Activated CD4-positive, alpha-beta T cell treated with anti-CD3 and anti-CD28 coated beads, Interleukin-2, amount 50 U/mL, for 1 hour (primary cell): ENCODE results near the gene PLXNB3.
"Not testable (repeated sequence)": the region's sequence is repeated elsewhere in the genome, so short reads cannot be mapped to it uniquely, and the experiment has no call there.

ENCODE experiments used
- DNase-seq: peaks from one replicate; pipeline ENCODE4 v3.0.0-alpha.2; 2020

The PLXNB3 gene

GRCh38 chrX:153733651-153734240, 30.3 kb upstream of the PLXNB3 start:
- no peak for DNase-seq

DNA sequence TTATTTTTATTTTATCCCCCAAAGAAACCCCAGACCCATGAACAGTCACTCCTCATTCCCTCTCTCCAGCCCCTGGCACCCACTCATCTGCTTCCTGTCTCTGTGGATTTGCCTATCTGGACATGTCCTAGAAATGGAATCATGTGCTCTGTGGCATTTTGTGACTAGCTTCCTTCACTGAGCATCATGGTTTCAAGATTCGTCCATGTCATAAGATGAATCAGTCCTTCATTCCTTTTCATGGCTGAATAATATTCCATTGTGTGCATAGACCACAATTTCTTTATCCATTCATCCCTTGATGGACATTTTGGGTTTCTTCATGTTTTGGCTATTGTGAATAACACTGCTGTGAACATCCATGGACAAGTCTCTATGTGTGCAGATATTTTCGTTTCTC, 29.2 kb upstream of the PLXNB3 start:
- no peak for DNase-seq

DNA sequence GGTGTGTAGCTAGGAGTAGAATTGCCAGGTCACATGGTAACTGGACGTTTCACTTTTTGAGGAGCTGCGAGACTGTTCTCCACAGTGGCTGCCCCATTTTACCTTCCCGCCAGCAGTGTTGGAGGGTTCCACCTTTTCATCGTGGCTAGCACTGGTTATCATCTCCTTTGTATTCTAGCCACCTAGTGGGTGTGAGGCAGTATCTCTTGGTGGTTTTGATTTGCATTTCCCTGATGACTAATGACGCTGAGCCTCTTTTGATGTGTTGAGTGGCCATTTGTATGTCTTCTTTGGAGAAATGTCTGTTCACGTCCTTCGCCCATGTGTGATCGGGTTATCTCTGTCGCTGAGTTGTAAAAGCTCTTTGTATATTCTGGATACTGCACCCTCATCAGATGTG, 28.8 kb upstream of the PLXNB3 start:
- no peak for DNase-seq

DNA sequence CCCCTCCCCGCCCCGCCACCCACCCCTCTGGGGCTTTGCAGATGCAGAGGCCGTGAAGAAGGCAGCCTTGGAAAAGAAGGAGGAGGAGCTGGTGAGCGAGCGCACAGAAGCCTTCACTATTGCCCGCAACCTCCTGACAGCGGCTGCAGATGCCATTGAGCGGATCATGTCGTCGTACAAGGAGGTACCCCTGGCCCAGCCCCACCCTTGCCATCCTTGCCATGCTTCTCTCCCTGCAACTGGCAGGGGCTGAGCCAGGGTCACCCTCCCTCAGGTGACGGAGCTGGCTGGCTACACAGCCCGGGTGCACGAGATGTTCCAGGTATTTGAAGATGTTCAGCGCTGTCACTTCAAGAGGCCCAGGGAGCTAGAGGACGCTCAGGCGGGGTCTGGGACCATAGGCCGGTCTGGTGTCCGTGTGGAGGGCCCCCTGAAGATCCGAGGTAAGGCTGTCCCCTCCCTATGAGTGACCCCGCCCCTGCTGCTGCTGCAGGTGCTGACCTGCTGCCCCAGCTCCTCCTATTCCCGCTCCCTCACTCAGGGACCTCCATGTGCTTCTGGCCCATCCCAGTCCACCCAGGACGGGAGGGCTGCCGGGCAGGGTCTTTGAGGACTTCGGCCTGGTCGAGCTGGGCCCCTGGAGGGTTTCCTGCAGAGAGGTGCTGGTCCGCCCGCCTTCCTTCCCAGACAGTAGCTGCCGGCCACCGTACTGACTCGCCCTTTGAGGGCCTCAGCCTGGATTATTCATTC, 27.8 kb upstream of the PLXNB3 start:
- DNase-seq = no peak

- DNase-seq = no peak
These were observed 27.1 kb upstream of the PLXNB3 start for GRCh38 chrX:153736871-153737441.

DNA sequence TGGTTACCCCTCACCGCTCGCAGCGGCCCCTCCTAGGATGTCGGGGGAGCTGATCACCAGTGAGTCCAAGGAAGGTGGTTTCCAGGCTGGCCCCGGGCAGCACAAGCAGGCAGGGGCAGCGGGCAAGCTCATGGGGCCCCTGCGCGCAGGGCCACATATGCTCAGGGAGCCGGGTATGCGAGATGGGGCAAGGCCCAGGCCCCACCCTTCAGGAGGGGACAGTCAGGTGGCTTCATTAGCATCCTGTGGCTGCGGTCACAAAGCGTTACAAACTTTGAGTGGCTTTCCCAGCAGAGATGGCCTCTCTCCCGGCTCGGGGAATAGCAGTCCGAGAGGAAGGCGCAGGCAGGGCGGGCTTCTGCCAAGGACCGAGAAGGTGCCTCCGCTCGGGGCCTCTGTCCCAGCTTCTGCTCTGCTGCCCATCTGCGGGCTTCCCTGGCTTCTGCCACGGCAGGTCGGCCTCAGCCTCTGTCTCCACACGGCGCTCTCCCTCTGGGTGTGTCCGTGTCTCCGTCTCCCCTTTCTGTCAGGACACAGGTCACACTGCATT, 25.9 kb upstream of the PLXNB3 start:
- no peak for DNase-seq

DNA sequence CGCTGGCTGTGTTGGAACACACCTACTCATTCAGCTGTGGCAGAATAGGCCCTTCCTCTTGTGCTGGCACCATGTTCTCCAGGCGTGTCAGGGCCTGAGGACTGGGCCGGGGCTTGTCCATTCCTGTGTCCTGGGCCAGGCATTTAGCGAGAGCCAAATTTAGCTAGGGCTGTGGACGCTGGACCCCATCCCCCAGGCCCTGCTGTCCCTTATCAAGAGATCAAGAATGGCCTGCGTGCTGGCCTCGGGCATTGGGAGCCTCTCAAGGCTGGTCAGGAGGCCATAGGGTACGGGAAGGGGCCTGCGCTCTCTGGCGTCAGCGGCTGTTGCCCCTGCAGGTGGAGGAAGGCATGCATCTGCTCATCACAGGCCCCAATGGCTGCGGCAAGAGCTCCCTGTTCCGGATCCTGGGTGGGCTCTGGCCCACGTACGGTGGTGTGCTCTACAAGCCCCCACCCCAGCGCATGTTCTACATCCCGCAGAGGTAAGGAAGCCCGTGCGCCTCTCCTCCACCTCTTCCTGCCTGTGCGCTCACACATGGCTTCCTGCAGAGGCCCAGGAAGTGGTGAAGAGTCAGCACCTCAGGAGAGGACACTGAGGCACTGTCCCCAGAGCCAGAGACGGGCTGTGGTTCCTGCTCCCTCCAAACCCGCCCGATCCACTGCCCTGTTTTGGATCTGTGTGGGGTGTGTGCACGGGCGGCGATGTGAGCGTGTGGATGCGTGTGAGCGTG, 24.1 kb upstream of the PLXNB3 start:
- DNase-seq = no peak

DNA sequence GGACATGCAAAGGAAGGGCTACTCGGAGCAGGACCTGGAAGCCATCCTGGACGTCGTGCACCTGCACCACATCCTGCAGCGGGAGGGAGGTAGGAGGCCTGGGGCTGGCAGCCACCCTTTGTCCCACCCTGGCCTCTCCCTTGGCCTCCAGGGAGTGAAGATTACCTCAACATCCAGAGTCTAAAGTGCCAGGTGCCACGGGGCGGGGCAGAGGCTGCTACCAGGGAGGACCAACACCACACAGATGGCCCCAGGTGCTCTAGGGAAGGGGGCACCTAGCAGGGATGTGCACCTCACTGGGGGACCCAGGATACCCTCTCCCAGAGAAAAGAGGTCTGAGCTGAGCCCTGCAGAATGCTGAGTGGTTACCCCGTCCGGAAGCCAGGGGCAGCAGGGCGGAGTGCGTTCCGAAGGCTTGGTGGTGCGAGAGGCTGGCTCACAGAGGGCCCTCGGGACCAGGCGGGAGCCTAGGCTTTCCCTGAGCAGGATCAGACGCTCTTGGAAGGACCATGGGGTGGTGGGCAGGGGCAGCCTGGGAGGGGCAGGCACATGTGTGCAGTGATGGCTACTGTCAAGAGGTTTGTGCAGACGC, 23.3 kb upstream of the PLXNB3 start:
- DNase-seq = no peak

- DNase-seq = no peak
These were observed 22.6 kb upstream of the PLXNB3 start for GRCh38 chrX:153741446-153741845.

DNA sequence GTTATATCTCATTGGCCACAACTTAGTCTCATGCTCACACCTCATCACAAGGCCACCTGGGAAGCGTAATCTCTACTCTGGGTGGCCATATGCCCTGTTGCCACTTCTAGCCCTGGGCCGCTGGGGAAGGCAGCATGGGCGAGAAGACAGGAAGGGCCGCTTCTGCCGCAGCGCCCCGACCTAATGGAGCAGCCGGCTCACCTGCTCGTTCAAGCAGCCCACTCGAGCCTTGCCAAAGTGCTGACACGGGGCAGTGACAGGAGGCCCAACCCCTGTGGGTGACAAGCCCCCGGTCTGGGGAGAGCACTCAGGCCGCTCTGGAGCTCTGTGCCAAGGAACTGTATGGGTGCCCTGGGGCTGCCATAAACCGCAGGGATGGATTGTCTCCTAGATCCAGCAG, 21.9 kb upstream of the PLXNB3 start:
- not testable (repeated sequence) for DNase-seq

- DNase-seq = not testable (repeated sequence)
These were observed 21.1 kb upstream of the PLXNB3 start for GRCh38 chrX:153742796-153743467.

DNA sequence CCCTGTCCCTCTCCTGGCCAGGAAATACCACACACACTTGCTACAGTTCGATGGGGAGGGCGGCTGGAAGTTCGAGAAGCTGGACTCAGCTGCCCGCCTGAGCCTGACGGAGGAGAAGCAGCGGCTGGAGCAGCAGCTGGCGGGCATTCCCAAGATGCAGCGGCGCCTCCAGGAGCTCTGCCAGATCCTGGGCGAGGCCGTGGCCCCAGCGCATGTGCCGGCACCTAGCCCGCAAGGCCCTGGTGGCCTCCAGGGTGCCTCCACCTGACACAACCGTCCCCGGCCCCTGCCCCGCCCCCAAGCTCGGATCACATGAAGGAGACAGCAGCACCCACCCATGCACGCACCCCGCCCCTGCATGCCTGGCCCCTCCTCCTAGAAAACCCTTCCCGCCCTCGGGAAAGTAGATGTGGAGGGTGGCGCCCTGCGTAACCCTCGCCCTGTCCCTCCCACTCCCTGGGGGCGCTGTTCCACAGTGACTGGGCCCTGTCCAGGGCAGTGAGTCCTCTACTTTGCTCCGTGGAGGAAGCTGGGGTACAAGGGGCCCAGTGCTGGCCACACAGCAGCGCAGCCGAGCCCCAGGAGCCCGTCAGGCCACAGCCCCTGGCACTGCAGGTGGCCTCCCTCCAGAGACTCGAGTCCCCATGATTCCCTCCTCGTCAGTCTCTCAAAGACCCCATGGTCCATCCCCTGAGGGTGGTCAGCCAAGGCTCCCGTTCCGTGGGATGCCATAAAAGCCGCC, 20.4 kb upstream of the PLXNB3 start:
- not testable (repeated sequence) for DNase-seq

DNA sequence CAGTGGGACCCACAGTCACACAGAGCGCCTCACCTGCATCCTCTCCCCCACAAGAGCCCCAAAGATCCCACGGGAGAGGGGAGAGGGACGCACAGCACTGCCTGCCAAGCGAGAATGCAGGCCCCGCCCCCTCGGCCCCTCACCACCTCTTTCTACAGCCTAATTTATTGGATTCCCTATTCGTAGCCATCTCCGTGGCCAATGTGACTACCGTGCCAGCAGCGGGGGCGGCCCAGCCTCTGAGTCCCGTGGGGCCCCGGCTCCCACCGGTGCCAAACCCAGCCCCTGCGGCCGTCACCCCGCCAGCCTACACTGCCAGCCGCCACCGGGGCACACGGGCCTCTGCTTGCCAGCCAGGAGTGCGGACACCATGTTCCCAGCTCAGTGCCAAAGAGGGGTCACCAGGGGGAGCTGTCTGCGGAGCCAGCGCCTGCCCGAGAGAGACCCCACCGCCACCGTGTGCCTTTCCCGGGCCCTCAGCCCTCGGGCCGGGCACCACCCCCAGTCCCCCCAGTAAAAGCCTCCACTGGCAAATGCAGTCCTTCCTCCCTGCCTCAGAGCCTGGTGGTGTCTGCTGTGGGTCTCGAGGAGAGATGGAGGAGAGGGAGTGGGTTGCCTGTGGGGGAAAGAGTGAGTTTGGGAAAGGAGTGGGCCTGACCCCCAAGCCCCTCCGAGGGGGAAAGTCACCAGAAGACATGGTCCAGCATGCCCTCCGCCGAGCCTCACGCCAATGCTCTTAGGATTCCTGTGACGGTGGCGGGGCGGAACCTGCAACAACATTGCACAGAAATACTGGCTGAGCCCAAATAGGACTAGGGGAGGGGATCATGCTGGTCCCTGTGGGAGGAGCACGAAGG, 19.6 kb upstream of the PLXNB3 start:
- no peak for DNase-seq

- DNase-seq = not testable (repeated sequence)
These were observed 19.0 kb upstream of the PLXNB3 start for GRCh38 chrX:153745067-153745433.

- DNase-seq = no peak
These were observed 17.7 kb upstream of the PLXNB3 start for GRCh38 chrX:153746359-153746758.

DNA sequence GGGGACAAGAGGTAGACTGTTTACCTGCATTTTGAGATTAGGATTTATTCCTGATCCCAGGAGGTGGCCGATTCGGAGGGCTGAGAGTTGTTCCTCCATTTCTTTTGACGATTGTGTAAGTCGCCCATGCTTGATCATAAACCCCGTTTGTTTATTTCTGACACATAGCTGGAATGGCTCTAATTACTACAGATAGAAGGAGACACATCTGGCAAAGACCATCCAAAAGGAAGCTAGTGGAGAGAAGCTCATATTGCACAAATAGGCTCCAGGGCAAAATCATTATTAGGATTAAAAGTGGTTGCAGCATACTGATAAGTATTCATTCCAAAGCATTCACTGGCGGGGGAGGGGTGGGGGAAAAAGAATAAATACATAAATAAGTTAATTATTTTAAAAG, 17.1 kb upstream of the PLXNB3 start:
- DNase-seq = not testable (repeated sequence)

DNA sequence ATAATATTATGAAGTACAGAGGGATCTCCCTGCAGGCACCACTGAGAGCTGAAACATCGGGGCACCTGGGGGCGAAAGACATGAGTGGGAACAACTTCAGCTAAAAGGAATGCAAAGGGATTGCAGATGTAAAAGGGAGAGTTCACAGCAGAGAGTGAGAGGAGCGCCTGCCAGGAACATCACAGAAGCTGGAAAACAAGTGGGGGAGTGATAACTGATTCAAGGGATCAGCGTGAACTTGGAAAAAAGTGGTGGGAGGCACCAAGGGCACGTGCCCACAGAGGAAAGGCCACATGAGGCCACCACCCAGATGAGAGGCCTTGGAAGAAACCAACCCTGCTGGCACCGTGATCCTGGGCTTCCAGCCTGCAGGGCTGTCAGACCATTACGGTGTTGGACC, 15.0 kb upstream of the PLXNB3 start:
- DNase-seq = not testable (repeated sequence)

DNA sequence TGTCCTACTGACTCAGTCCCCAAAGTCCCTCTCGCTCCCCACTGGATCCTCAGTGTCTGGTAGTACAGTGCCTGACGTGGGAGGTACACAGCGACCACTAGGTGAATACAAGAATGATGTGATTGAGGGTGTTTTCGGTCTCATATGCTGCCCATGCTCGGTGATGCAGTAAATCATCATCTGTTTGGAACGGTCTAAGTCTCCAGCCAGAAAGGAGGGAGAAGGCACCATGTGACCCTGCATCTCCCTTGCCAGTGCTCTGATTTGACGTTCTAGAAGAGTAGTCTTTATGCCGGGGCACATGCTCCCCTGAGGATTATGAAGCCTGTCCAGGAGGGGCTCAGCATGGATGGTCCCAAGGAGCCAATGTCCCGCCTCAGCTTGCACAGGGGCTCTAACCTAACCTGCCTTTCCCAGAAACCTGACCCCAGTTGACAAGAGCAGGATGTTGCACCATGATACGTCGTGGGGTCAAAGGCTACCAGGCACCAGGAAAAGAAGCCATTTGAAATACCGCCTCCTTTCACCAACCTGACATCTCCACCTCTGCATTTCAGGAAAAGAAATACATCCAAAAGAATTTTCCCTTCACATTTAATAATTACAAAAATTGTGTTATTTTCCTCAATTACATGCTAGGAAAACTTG, 13.8 kb upstream of the PLXNB3 start:
- no peak for DNase-seq

DNA sequence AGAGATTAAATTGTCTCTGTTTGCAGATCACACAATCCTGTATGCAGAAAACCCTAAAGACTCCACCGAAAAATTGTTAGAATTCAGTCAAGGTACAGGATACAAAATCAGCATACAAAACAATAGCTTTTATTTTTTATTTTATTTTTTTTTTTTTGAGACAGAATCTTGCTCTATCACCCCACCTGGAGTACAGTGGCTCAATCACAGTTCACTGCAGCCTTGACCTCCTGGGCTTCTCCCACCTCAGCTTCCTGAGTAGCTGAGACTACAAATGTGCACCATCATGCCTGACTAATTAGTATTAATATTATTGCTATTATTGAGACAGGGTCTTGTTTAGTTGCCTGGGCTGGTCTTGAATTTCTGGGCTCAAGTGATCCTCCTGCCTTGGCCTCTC, 8.9 kb upstream of the PLXNB3 start:
- DNase-seq = no peak

- DNase-seq = no peak
These were observed 2.2 kb upstream of the PLXNB3 start for GRCh38 chrX:153761863-153762262.
